Osteoblast (primary cell): ENCODE measurements around the gene IL17C. TPM values are rescaled to one million over a fixed set of nuclear protein-coding genes. Genes with fewer than 3 reads are reported as not detected.

Experiments
- DNase-seq: peaks from one replicate; pipeline ENCODE4 v3.0.0; 2011; ENCODE audit warnings: low spot score, mixed read lengths; ENCODE audit not compliant: insufficient read length; ENCODE audit errors: missing footprints
- H2AFZ ChIP-seq: 2 replicates; pipeline ENCODE4 v1.6.0; 2011; ENCODE audit warnings: mild to moderate bottlenecking, low read length
- H3K27ac ChIP-seq: 2 replicates; pipeline ENCODE4 v1.5.1; 2011; ENCODE audit warnings: mild to moderate bottlenecking, low read depth, low read length, moderate library complexity
- H3K27me3 ChIP-seq: 2 replicates; pipeline ENCODE4 v1.6.0; 2012; ENCODE audit warnings: mild to moderate bottlenecking, control low read depth, inconsistent platforms, low read length, moderate library complexity; ENCODE audit not compliant: insufficient read depth
- H3K36me3 ChIP-seq: 2 replicates; pipeline ENCODE4 v1.5.1; 2011; ENCODE audit warnings: mild to moderate bottlenecking, low read length, control low read depth, moderate library complexity; ENCODE audit not compliant: insufficient read depth
- H3K4me1 ChIP-seq: 2 replicates; pipeline ENCODE4 v1.5.1; 2011; ENCODE audit warnings: mild to moderate bottlenecking, low read length, control low read depth, moderate library complexity; ENCODE audit not compliant: insufficient read depth
- H3K4me2 ChIP-seq: 2 replicates; pipeline ENCODE4 v1.6.0; 2011; ENCODE audit warnings: mild to moderate bottlenecking, low read length; ENCODE audit not compliant: insufficient read depth
- H3K4me3 ChIP-seq: fragments of 200-600 bp; sonication (generic); 3 replicates; pipeline ENCODE4 v1.5.1; 2012; ENCODE audit warnings: mild to moderate bottlenecking, low read length, inconsistent platforms; ENCODE audit not compliant: insufficient read depth
- H3K79me2 ChIP-seq: 2 replicates; pipeline ENCODE4 v1.6.0; 2012; ENCODE audit warnings: mild to moderate bottlenecking, low read length, control low read depth, inconsistent platforms; ENCODE audit not compliant: insufficient read depth
- H3K9me3 ChIP-seq: 2 replicates; pipeline ENCODE4 v1.5.1; 2011; ENCODE audit warnings: low read depth, low read length, control low read depth
- H4K20me1 ChIP-seq: 2 replicates; pipeline ENCODE4 v1.6.0; 2012; ENCODE audit warnings: mild to moderate bottlenecking, low read length, control low read depth; ENCODE audit not compliant: insufficient read depth
- total RNA-seq: library from RNA; depleted of rRNA; stranded (reverse); fragments of >200 nt; gene quantifications from 2 replicates; pipeline ENCODE4 v1.2.3, GENCODE V29; 2012
- TF ChIP-seq, protein P1 (sequence below): IDR thresholded peaks from 2 replicates; pipeline ENCODE4 v1.5.1; 2011; ENCODE audit warnings: mild to moderate bottlenecking, low read depth, low read length, moderate library complexity; ENCODE audit errors: extremely low read depth

IL17C gene, protein sequence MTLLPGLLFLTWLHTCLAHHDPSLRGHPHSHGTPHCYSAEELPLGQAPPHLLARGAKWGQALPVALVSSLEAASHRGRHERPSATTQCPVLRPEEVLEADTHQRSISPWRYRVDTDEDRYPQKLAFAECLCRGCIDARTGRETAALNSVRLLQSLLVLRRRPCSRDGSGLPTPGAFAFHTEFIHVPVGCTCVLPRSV
- under 0.01 and 0.29 TPM in 2 replicates for total RNA-seq

DNA sequence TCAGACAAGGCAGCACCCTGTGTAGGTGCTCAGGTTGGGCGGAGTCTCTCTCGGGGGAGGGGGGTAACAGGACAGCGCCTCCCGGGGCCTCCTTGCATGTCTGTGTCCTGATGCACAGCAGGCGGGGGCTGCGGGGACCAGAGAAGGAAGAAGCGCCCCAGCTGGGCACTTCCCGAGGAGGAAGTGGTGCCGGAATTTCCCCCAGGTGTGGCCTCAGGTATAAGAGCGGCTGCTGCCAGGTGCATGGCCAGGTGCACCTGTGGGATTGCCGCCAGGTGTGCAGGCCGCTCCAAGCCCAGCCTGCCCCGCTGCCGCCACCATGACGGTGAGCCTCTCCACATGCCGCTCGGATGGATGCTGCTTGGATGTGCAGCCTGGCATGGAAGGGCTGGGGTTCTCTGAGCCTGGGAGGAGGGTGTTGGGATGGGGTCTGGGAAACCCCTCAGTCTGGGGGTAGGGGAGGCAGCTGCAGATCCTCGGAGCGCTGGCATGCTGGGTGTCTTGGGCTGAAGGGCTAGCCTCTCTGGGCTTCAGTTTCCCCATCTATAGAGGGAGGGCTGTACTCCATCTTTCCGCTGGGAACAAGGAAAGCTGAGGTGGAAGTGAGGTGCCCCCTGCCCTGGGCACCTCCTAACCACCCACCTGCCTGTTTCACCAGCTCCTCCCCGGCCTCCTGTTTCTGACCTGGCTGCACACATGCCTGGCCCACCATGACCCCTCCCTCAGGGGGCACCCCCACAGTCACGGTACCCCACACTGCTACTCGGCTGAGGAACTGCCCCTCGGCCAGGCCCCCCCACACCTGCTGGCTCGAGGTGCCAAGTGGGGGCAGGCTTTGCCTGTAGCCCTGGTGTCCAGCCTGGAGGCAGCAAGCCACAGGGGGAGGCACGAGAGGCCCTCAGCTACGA lies at the start of gene IL17C:
IL17C (plus strand) TSS at position 250 of the 908 bp plus-strand sequence; CDS start at position 320, 70 bp downstream.
- H2AFZ ChIP-seq: no peak within 1 kb of the TSS
- TF ChIP-seq, protein P1, sequence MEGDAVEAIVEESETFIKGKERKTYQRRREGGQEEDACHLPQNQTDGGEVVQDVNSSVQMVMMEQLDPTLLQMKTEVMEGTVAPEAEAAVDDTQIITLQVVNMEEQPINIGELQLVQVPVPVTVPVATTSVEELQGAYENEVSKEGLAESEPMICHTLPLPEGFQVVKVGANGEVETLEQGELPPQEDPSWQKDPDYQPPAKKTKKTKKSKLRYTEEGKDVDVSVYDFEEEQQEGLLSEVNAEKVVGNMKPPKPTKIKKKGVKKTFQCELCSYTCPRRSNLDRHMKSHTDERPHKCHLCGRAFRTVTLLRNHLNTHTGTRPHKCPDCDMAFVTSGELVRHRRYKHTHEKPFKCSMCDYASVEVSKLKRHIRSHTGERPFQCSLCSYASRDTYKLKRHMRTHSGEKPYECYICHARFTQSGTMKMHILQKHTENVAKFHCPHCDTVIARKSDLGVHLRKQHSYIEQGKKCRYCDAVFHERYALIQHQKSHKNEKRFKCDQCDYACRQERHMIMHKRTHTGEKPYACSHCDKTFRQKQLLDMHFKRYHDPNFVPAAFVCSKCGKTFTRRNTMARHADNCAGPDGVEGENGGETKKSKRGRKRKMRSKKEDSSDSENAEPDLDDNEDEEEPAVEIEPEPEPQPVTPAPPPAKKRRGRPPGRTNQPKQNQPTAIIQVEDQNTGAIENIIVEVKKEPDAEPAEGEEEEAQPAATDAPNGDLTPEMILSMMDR: no peak
- H3K27me3 ChIP-seq: peaks cover 39% of the 10 kb centered on the region
- no peaks in the 10 kb centered on the region for H3K79me2 ChIP-seq
- H3K4me3 ChIP-seq: no peak within 1 kb of the TSS
- no peaks in the 10 kb centered on the region for H3K9me3 ChIP-seq
- peaks cover 7% of the 10 kb centered on the region for H4K20me1 ChIP-seq
- peaks cover 6% of the 10 kb centered on the region for H3K4me1 ChIP-seq
- H3K27ac ChIP-seq: no peak within 1 kb of the TSS
- no peak within 1 kb of the TSS for H3K4me2 ChIP-seq
- DNase-seq: no peak
- no peaks in the 10 kb centered on the region for H3K36me3 ChIP-seq

DNA sequence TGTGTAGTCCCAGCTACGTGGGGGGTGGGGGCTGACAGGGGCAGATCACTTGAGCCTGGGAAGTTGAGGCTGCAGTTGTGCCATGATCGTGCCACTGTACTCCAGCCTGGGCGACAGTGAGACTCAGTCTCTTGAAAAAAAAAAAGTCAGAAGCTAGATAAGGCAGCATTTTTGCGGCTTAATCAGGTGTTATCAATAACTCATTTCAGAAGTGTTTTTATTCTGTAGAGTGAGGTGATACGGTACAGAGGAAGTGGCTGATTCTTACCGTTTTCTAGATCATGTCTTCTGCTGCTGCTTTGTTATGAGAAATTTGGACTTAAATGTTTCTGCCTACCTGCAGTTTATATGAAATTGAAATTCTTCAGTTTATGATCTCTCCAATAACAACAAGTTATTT lies 49.6 kb upstream of the IL17C start:
- Histone ChIP-seq H3K9me3 (no peaks in the 10 kb centered on the region), H3K4me3 (no peak overlapping the region), H3K4me1 (no peaks in the 10 kb centered on the region), H4K20me1 (peaks cover 11% of the 10 kb centered on the region), H3K27me3 (no peaks in the 10 kb centered on the region), H3K36me3 (peaks cover 42% of the 10 kb centered on the region), H3K27ac (no peak overlapping the region), H2AFZ (no peak overlapping the region), H3K79me2 (peaks cover 40% of the 10 kb centered on the region), H3K4me2 (no peak overlapping the region)
- TF ChIP-seq, protein P1: no peak
- DNase-seq: no peak

DNA sequence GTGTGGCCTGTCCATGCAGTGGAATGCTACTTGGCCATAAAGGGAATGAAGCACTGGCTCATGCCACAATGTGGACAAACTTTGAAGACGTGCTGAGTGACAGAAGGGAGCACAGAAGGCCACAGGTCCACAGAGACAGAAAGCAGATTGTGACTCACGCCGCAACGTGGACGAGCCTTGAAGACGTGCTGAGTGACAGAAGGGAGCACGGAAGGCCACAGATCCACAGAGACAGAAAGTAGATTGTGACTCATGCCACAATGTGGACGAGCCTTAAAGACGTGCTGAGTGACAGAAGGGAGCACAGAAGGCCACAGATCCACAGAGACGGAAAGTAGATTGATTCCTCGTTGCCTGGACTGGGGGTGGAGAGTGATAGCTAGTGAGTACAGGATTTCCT lies 48.9 kb upstream of the IL17C start:
- DNase-seq: no peak
- peaks cover 42% of the 10 kb centered on the region for H3K36me3 ChIP-seq
- H3K4me3 ChIP-seq: no peak overlapping the region
- peaks cover 10% of the 10 kb centered on the region for H4K20me1 ChIP-seq
- TF ChIP-seq, protein P1: no peak
- no peak overlapping the region for H2AFZ ChIP-seq
- no peaks in the 10 kb centered on the region for H3K27me3 ChIP-seq
- H3K27ac ChIP-seq: no peak overlapping the region
- H3K4me1 ChIP-seq: no peaks in the 10 kb centered on the region
- no peaks in the 10 kb centered on the region for H3K9me3 ChIP-seq
- H3K4me2 ChIP-seq: no peak overlapping the region
- peaks cover 41% of the 10 kb centered on the region for H3K79me2 ChIP-seq

DNA sequence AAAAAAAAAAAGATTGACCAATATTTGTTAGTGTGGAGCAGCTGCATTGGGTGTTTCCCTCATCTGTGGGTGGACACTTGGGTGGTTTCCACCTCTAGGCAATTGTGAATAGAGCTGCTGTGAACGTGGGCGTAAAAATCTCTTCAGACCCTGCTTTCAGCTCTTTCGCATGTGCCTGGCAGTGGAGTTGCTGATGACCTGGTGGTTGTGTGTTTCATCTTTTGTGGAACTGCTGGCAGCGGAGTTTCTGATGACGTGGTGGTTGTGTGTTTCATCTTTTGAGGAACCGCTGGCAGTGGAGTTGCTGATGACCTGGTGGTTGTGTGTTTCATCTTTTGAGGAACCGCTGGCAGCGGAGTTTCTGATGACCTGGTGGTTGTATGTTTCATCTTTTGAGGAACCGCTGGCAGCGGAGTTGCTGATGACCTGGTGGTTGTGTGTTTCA lies 46.8 kb upstream of the IL17C start:
- TF ChIP-seq, protein P1: no peak
- H3K4me1 ChIP-seq: no peaks in the 10 kb centered on the region
- no peak for DNase-seq
- peaks cover 42% of the 10 kb centered on the region for H3K36me3 ChIP-seq
- no peaks in the 10 kb centered on the region for H4K20me1 ChIP-seq
- H3K79me2 ChIP-seq: peaks cover 25% of the 10 kb centered on the region
- H3K27ac ChIP-seq: no peak overlapping the region
- no peaks in the 10 kb centered on the region for H3K9me3 ChIP-seq
- no peak overlapping the region for H3K4me3 ChIP-seq
- H3K4me2 ChIP-seq: no peak overlapping the region
- no peaks in the 10 kb centered on the region for H3K27me3 ChIP-seq
- no peak overlapping the region for H2AFZ ChIP-seq
